Measurements from ENCODE around the gene CDC42. TPM values are rescaled to one million over a fixed set of nuclear protein-coding genes. Genes with fewer than 3 reads are reported as not detected.
A peak's percentile ranks its signal among the peaks of the same experiment; 100 is the strongest.

CDC42 gene
- total RNA-seq, 1 experiment from 2014 or later: 171 TPM

- ChIA-PET POLR2A (no interaction called here), CTCF (no interaction called here)
- H3K27me3 Mint-ChIP-seq (ENCODE audit: low read depth): no peaks in the 10 kb centered on the region
- H3K27ac Mint-ChIP-seq: peak overlapping the region; percentile 60; the same call in 1 of the 2 replicates
- DNase-seq (ENCODE audit: low spot score): no peak
- H3K36me3 Mint-ChIP-seq: peaks cover 17% of the 10 kb centered on the region
- H3K4me3 Mint-ChIP-seq: no peak overlapping the region
- TF ChIP-seq, protein P1, sequence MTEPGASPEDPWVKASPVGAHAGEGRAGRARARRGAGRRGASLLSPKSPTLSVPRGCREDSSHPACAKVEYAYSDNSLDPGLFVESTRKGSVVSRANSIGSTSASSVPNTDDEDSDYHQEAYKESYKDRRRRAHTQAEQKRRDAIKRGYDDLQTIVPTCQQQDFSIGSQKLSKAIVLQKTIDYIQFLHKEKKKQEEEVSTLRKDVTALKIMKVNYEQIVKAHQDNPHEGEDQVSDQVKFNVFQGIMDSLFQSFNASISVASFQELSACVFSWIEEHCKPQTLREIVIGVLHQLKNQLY (CRISPR knock-in tag; IDR thresholded peaks at IDR 0.05): no peak
- TF ChIP-seq ZSCAN18 (CRISPR knock-in tag; IDR thresholded peaks at IDR 0.05) (no peak), ZNF138 (CRISPR knock-in tag; conservative IDR thresholded peaks at IDR 0.05) (no peak), ZNF317 (CRISPR knock-in tag; IDR thresholded peaks at IDR 0.05; ENCODE audit: borderline replicate concordance, low read depth) (no peak), TCF7 (CRISPR knock-in tag; IDR thresholded peaks at IDR 0.05; ENCODE audit: low read depth) (no peak), ZNF532 (CRISPR knock-in tag; IDR thresholded peaks at IDR 0.05; ENCODE audit: borderline replicate concordance) (no peak), ZNF263 (CRISPR knock-in tag; IDR thresholded peaks at IDR 0.05; ENCODE audit: low read depth) (no peak), NFE2L1 (CRISPR knock-in tag; IDR thresholded peaks at IDR 0.05) (no peak), FOXJ3 (CRISPR knock-in tag; IDR thresholded peaks at IDR 0.05; ENCODE audit: borderline replicate concordance) (no peak), GRHL2 (CRISPR knock-in tag; IDR thresholded peaks at IDR 0.05; ENCODE audit: insufficient replicate concordance, severe bottlenecking) (no peak), ZBTB43 (CRISPR knock-in tag; IDR thresholded peaks at IDR 0.05) (no peak), ZNF396 (CRISPR knock-in tag; IDR thresholded peaks at IDR 0.05; ENCODE audit: borderline replicate concordance) (no peak), NR3C1 (CRISPR knock-in tag; conservative IDR thresholded peaks at IDR 0.05; ENCODE audit: low read depth) (no peak), KAT7 (CRISPR knock-in tag; IDR thresholded peaks at IDR 0.05; ENCODE audit: borderline replicate concordance) (no peak), RELA (CRISPR knock-in tag; IDR thresholded peaks at IDR 0.05; ENCODE audit: borderline replicate concordance) (no peak)
- TF ChIP-seq, protein P2, sequence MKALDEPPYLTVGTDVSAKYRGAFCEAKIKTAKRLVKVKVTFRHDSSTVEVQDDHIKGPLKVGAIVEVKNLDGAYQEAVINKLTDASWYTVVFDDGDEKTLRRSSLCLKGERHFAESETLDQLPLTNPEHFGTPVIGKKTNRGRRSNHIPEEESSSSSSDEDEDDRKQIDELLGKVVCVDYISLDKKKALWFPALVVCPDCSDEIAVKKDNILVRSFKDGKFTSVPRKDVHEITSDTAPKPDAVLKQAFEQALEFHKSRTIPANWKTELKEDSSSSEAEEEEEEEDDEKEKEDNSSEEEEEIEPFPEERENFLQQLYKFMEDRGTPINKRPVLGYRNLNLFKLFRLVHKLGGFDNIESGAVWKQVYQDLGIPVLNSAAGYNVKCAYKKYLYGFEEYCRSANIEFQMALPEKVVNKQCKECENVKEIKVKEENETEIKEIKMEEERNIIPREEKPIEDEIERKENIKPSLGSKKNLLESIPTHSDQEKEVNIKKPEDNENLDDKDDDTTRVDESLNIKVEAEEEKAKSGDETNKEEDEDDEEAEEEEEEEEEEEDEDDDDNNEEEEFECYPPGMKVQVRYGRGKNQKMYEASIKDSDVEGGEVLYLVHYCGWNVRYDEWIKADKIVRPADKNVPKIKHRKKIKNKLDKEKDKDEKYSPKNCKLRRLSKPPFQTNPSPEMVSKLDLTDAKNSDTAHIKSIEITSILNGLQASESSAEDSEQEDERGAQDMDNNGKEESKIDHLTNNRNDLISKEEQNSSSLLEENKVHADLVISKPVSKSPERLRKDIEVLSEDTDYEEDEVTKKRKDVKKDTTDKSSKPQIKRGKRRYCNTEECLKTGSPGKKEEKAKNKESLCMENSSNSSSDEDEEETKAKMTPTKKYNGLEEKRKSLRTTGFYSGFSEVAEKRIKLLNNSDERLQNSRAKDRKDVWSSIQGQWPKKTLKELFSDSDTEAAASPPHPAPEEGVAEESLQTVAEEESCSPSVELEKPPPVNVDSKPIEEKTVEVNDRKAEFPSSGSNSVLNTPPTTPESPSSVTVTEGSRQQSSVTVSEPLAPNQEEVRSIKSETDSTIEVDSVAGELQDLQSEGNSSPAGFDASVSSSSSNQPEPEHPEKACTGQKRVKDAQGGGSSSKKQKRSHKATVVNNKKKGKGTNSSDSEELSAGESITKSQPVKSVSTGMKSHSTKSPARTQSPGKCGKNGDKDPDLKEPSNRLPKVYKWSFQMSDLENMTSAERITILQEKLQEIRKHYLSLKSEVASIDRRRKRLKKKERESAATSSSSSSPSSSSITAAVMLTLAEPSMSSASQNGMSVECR (CRISPR knock-in tag; IDR thresholded peaks at IDR 0.05; ENCODE audit: borderline replicate concordance): no peak
- TF ChIP-seq, protein P3, sequence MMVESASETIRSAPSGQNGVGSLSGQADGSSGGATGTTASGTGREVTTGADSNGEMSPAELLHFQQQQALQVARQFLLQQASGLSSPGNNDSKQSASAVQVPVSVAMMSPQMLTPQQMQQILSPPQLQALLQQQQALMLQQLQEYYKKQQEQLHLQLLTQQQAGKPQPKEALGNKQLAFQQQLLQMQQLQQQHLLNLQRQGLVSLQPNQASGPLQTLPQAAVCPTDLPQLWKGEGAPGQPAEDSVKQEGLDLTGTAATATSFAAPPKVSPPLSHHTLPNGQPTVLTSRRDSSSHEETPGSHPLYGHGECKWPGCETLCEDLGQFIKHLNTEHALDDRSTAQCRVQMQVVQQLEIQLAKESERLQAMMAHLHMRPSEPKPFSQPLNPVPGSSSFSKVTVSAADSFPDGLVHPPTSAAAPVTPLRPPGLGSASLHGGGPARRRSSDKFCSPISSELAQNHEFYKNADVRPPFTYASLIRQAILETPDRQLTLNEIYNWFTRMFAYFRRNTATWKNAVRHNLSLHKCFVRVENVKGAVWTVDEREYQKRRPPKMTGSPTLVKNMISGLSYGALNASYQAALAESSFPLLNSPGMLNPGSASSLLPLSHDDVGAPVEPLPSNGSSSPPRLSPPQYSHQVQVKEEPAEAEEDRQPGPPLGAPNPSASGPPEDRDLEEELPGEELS (CRISPR knock-in tag; IDR thresholded peaks at IDR 0.05): no peak
- TF ChIP-seq, protein P4, sequence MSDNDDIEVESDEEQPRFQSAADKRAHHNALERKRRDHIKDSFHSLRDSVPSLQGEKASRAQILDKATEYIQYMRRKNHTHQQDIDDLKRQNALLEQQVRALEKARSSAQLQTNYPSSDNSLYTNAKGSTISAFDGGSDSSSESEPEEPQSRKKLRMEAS (CRISPR knock-in tag; IDR thresholded peaks at IDR 0.05): no peak
- no peak for ATAC-seq
- H3K4me1 Mint-ChIP-seq: peaks cover 35% of the 10 kb centered on the region
- H3K9me3 Mint-ChIP-seq: no peaks in the 10 kb centered on the region
Measured at GRCh38 chr1:22076346-22076745, 23.8 kb downstream of the CDC42 start.
